Forelimb muscle (tissue), 1 donor: Measurements from ENCODE around the gene SSBP4. TPM values are rescaled to one million over a fixed set of nuclear protein-coding genes. Genes with fewer than 3 reads are reported as not detected.

ENCODE experiments used
- DNase-seq: peaks from one replicate; pipeline ENCODE4 v3.0.0-alpha.2; 2013; ENCODE audit warnings: low read depth
- polyA plus RNA-seq: library from polyadenylated mRNA; unstranded; fragments of 120-200 nt; gene quantifications from one replicate; pipeline ENCODE4 v1.2.1, GENCODE V29; 2013; ENCODE audit not compliant: insufficient read length

The SSBP4 gene
- polyA plus RNA-seq, 1 donor, result 94.6 TPM

- DNase-seq, result no peak
These were observed 49.3 kb downstream of the SSBP4 start for GRCh38 chr19:18468517-18468916.

GRCh38 chr19:18469069-18469846 lies 50.1 kb downstream of the SSBP4 start:
- no peak for DNase-seq

- no peak for DNase-seq
These were observed 51.6 kb downstream of the SSBP4 start for GRCh38 chr19:18470787-18471186.

DNA sequence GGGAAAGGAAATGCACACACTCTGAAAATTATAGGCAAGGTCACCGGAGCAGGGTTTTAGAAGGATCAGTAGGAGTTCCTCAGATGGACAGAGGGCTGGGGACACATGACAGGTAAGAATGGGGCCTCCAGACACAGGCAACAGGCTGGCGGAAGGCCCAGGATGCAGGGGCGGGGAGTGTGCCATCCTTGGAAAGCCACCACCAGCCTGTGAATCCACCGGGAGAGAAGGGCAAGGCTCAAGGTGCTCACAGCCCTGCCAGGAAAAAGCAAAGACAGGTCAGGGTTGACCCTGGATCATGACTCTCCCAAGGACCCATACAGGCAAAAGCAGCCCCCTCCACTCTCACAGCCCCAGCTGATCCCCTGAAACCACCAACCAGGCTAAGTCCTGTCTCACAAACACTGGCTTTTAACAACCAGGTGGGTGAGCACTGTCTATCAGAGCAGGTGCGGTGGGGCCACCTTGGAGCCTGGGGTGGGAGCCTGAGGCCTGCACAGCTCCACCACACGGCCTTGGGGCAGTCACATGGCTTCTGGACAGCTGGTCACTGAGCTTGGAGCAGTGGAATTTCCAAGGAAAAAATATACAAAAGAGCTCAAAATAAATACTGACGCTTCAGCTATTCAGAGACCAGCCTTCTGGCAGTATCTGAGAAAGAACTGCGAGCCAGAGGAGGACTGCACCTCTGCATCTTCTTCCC lies 54.0 kb downstream of the SSBP4 start:
- DNase-seq, result no peak

DNA sequence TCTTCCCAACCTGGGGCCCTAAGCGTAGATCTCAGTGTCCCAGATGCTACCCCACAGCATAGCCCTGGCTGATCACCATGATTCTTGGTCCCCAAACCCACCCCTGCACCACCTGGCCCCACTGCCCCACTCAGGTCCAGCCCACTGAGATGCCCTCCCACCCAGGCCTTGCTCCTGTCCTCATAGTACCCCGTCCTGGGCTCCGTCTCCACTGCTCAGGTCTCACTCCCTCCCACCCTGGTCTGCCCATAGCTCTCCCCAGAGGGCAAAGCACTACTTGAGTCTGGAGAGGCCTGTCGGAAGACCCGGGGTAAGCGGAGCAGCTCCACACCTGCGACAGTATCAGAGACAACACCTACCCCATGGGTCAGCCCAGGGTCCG lies 54.5 kb downstream of the SSBP4 start:
- no peak for DNase-seq

- DNase-seq, result no peak
These were observed 55.2 kb downstream of the SSBP4 start for GRCh38 chr19:18474366-18474887.

DNA sequence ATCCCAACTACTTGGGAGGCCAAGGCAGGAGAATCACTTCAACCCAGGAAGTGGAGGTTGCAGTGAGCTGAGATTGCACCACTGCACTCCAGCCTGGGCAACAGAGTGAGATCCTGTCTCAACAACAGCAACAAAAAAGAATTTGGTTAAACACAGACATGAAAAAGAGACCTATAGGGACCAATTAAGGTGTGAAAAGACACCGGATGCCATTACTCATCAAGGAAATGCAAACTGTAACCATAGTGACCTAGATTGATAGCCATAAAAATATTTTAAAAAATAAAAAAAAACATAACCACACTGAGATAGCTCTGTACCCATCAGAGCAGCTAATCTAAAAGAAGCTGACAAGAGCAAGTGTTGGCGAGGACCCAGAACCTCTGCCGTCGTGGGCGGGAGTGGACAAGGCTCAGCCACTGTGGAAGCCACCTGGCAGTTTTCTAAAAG lies 55.8 kb downstream of the SSBP4 start:
- no peak for DNase-seq

DNA sequence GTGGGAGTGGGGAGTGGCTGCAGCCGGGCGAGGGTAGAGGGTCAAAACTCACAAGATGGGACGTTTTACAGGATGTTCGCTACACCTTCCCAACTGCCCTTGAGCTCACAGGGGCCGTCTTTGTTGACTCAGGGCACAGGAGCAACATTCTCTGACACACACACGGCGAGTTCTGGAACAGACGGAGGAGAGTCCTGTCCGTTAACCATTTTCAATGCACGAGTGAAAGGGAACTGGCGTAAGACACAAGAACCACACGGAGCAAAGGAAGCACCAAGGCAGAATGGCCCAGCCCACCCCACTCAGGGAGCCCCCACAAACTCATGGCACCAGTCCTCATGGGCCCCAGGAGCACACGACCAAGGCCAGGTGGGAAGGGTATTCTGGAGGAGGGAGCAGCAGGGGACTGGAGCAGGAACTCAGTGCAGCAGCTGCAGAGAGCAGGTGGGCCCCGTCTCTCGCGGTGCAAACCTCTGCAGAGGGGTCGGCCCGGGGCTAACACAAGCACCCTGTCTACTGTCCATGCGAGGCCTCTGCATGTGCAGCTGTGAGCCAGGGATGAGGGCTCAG lies 56.6 kb downstream of the SSBP4 start:
- no peak for DNase-seq

- DNase-seq, result no peak
These were observed 57.4 kb downstream of the SSBP4 start for GRCh38 chr19:18476507-18477041.

- DNase-seq, result no peak
These were observed 58.0 kb downstream of the SSBP4 start for GRCh38 chr19:18477042-18477779.

GRCh38 chr19:18477974-18478373 lies 58.8 kb downstream of the SSBP4 start:
- no peak for DNase-seq

GRCh38 chr19:18478545-18479311 lies 59.5 kb downstream of the SSBP4 start:
- DNase-seq, result peak; percentile 39

DNA sequence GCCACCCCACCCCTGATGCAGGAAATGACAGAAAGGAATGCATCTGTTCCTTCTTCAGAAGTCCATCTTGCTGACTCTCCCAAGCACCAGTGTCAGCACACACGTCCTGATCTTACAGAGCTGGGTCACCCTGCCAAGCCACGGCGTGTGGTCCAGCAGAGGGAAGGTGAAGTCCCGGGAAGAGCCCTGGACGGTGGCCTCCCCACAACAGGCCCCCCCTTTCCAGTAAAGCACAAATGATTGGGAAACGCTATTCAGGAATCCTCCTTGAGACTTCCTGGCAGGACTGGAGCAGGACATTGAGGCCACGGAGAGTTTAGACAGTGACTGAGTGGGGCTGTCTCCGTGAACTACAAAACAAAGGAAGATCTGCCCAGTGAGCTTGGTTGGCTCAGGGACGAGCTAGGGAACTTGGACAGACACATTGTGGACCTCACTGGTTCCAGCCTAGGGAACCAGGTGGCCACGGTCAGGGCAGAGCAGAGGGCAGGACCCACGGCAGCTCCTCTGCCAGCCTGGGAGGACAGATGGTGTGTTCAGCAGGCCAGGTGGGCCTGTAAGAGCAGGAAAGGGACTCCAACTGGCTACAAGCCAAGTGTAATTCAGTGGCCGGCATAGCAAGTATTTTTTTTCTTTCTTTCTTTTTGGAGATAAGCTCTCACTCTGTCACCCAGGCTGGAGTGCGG lies 61.0 kb downstream of the SSBP4 start:
- peak; percentile 32 for DNase-seq

GRCh38 chr19:18481505-18482222 lies 62.5 kb downstream of the SSBP4 start:
- DNase-seq, result no peak

- DNase-seq, result no peak
These were observed 64.1 kb downstream of the SSBP4 start for GRCh38 chr19:18483119-18483890.
